Endodermal cell (in vitro differentiated cells): ENCODE results near the gene ZNF254. TPM values are rescaled to one million over a fixed set of nuclear protein-coding genes. Genes with fewer than 3 reads are reported as not detected.
A peak's percentile ranks its signal among the peaks of the same experiment; 100 is the strongest.
"Not testable (repeated sequence)": the region's sequence is repeated elsewhere in the genome, so short reads cannot be mapped to it uniquely, and the experiment has no call there.

Source experiments
- DNase-seq: peaks from one replicate; pipeline ENCODE4 v3.0.0-alpha.2; 2017
- H3K27ac ChIP-seq: 2 replicates; pipeline ENCODE4 v1.5.1; 2013; ENCODE audit warnings: mild to moderate bottlenecking, low read depth, low read length, moderate library complexity
- H3K27me3 ChIP-seq: 2 replicates; pipeline ENCODE4 v1.6.1; 2013; ENCODE audit warnings: mild to moderate bottlenecking, low read length, moderate library complexity; ENCODE audit not compliant: insufficient read depth, control insufficient read depth, poor library complexity, severe bottlenecking
- H3K36me3 ChIP-seq: 2 replicates; pipeline ENCODE4 v1.7.0; 2013; ENCODE audit warnings: mild to moderate bottlenecking, low read length, moderate library complexity; ENCODE audit not compliant: control insufficient read depth, insufficient read depth
- H3K4me1 ChIP-seq: one replicate; pipeline ENCODE4 v1.7.0; 2013; ENCODE audit warnings: low read length; ENCODE audit not compliant: control insufficient read depth, insufficient read depth
- H3K4me3 ChIP-seq: 2 replicates; pipeline ENCODE4 v1.5.1; 2013; ENCODE audit warnings: mild to moderate bottlenecking, low read length, moderate library complexity
- H3K9ac ChIP-seq: 2 replicates; pipeline ENCODE4 v1.6.1; 2013; ENCODE audit warnings: mild to moderate bottlenecking, low read length, moderate library complexity; ENCODE audit not compliant: poor library complexity, severe bottlenecking; ENCODE audit errors: extremely low read depth
- H3K9me3 ChIP-seq: 2 replicates; pipeline ENCODE4 v1.6.1; 2013; ENCODE audit warnings: mild to moderate bottlenecking, low read length, moderate library complexity; ENCODE audit not compliant: control insufficient read depth
- H3K27ac Mint-ChIP-seq: 2 replicates; pipeline ENCODE4 v1.8.0; 2020; ENCODE audit warnings: mixed read lengths
- H3K27me3 Mint-ChIP-seq: 2 replicates; pipeline ENCODE4 v1.8.0; 2021; ENCODE audit warnings: mild to moderate bottlenecking, mixed read lengths; ENCODE audit not compliant: insufficient read depth
- H3K36me3 Mint-ChIP-seq: 2 replicates; pipeline ENCODE4 v1.8.0; 2020; ENCODE audit warnings: low read depth, mixed read lengths
- H3K4me1 Mint-ChIP-seq: 2 replicates; pipeline ENCODE4 v1.8.0; 2020; ENCODE audit warnings: mixed read lengths
- H3K4me3 Mint-ChIP-seq: 2 replicates; pipeline ENCODE4 v1.8.0; 2020; ENCODE audit warnings: mild to moderate bottlenecking, moderate library complexity, mixed read lengths
- H3K9me3 Mint-ChIP-seq: 2 replicates; pipeline ENCODE4 v1.8.0; 2020; ENCODE audit warnings: mild to moderate bottlenecking, mixed read lengths
- WGBS, 2 experiments: methylation state at CpG; one replicate each; pipeline versions ENCODE4 v1.1.5 to v1.1.7; 2013; ENCODE audit warnings: missing lambda C conversion rate in 2 of 2, mixed read lengths in 1 of 2; ENCODE audit not compliant: insufficient coverage in 1 of 2, insufficient read length in 1 of 2; 5-methylcytosine and 5-hydroxymethylcytosine counted together
- long read RNA-seq, 4 experiments: library from polyadenylated mRNA in 2 of 4; library from RNA in 1 of 4; library from capped mRNA in 1 of 4; stranded (forward) in 3 of 4; unstranded in 1 of 4; transcript quantifications; one replicate each; pipeline ENCODE4 v2.0.0, GENCODE V29; 2020 to 2021; ENCODE audit warnings: inconsistent platforms in 1 of 4
- polyA plus RNA-seq, 2 experiments: library from polyadenylated mRNA; stranded (reverse); fragments of 50-300 nt; gene quantifications; one replicate each; pipeline ENCODE4 v1.2.3, GENCODE V29; 2013
- total RNA-seq, 2 donors: library from RNA; stranded (reverse); fragmentation: NEBNext Ultra II Directional in 1 of 2; extraction: Animal tissue kit (Norgen Biotek cat#: 25700) in 1 of 2; gene quantifications; 2 replicates in 1 of 2; 3 replicates in 1 of 2; pipeline ENCODE4 v1.2.1, GENCODE V29; 2021
- TF ChIP-seq, protein P1 (sequence below): fragments of 200-600 bp; sonication (generic); conservative IDR thresholded peaks from 2 replicates; pipeline ENCODE4 v1.5.0; 2021; ENCODE audit warnings: antibody characterized with exemption, mild to moderate bottlenecking

ZNF254 gene
- total RNA-seq: 10 to 100 TPM; 30.7 to 33.8 TPM
- polyA plus RNA-seq (2013, experiment 1 of 2): 37.9 TPM
- polyA plus RNA-seq (2013, experiment 2 of 2): 38.6 TPM
- long read RNA-seq, experiment 1, partial matches to known transcripts: 0 of 13 reads
- long read RNA-seq, experiment 1, other reads (novel, unspliced or antisense): 12 of 13 reads
- long read RNA-seq, experiment 2, full-length matches to known transcripts: 20 of 28 reads
- long read RNA-seq, experiment 2, partial matches to known transcripts: 0 of 28 reads
- long read RNA-seq, experiment 2, other reads (novel, unspliced or antisense): 8 of 28 reads
- long read RNA-seq, experiment 3, full-length matches to known transcripts: 74 of 161 reads
- long read RNA-seq, experiment 3, partial matches to known transcripts: 5 of 161 reads
- long read RNA-seq, experiment 3, other reads (novel, unspliced or antisense): 82 of 161 reads
- long read RNA-seq, experiment 4, partial matches to known transcripts: 0 of 12 reads
- long read RNA-seq, experiment 4, other reads (novel, unspliced or antisense): 11 of 12 reads

DNA sequence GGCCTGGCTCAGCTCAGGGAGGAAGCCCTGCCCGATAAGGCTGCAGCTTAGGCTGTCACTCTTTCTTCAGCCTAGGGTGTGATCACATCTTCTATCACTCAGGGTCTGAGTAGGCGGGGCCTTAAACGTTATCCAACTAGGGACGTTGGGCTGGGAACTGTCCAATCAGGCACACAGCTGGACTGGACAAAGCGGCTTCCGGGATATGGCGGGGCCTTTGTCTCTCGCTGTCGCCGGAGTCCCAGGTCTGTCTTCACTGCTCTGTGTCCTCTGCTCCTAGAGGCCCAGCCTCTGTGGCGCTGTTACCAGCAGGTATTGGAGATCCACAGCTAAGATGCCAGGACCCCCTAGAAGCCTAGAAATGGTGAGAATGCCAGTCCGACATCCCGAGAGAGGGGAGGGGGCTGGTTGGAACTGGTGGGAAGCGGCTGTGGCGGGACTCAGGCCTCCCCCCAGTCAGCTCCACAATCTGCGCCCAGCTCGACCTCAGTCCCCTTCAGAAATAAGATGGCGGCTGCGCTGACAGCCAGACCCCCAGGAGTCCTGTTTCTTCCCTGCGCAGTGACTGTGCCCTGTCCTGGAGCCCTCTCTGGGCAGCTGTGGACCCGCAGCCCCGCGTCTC is at the start of gene ZNF254:
Gene ZNF254, plus strand, starts transcription at position 214 of the 622 bp plus-strand sequence. Its CDS starts 121 bp downstream, at position 335.
- Histone ChIP-seq H3K4me3 (peak within 1 kb of the TSS; percentile 94), H3K27ac (peak within 1 kb of the TSS; percentile 100), H3K27me3 (no peaks in the 10 kb centered on the region), H3K4me1 (no peaks in the 10 kb centered on the region), H3K9ac (peak within 1 kb of the TSS; percentile 100), H3K36me3 (peaks cover 21% of the 10 kb centered on the region), H3K9me3 (peaks cover 12% of the 10 kb centered on the region)
- 1 to 7% methylated on average over 8 to 23 of the region's 23 CpGs for WGBS, 2 experiments
- TF ChIP-seq, protein P1, sequence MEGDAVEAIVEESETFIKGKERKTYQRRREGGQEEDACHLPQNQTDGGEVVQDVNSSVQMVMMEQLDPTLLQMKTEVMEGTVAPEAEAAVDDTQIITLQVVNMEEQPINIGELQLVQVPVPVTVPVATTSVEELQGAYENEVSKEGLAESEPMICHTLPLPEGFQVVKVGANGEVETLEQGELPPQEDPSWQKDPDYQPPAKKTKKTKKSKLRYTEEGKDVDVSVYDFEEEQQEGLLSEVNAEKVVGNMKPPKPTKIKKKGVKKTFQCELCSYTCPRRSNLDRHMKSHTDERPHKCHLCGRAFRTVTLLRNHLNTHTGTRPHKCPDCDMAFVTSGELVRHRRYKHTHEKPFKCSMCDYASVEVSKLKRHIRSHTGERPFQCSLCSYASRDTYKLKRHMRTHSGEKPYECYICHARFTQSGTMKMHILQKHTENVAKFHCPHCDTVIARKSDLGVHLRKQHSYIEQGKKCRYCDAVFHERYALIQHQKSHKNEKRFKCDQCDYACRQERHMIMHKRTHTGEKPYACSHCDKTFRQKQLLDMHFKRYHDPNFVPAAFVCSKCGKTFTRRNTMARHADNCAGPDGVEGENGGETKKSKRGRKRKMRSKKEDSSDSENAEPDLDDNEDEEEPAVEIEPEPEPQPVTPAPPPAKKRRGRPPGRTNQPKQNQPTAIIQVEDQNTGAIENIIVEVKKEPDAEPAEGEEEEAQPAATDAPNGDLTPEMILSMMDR: no peak
- no peaks in the 10 kb centered on the region for H3K9me3 Mint-ChIP-seq
- peak; percentile 97 for DNase-seq
- peaks cover 29% of the 10 kb centered on the region for H3K36me3 Mint-ChIP-seq
- H3K27ac Mint-ChIP-seq: peak within 1 kb of the TSS; percentile 100
- H3K4me3 Mint-ChIP-seq: peak within 1 kb of the TSS; percentile 93
- no peaks in the 10 kb centered on the region for H3K27me3 Mint-ChIP-seq
- H3K4me1 Mint-ChIP-seq: no peaks in the 10 kb centered on the region

DNA sequence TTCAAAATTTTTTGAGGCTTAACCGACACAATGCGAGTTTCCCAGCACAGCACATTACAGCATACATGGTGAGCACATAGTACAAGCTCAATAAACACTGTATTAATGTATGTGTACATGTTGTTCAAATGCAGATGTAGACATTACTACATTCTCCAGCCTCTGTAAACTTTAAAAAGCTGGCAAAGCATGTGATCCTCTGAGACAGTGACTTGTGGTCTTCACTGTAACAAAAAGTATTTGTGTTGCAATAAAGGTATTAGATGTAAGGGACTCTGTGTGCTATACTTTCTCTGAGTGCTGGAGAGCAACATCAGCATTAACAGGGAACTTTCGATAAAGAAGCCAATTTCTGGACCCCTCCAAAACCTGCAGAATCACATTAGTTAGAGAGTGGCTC is 46.4 kb upstream of the ZNF254 start:
- H3K9ac ChIP-seq: no peak overlapping the region
- H3K27me3 ChIP-seq: no peaks in the 10 kb centered on the region
- Mint-ChIP-seq H3K27me3 (no peaks in the 10 kb centered on the region), H3K36me3 (peaks cover 83% of the 10 kb centered on the region), H3K27ac (no peak overlapping the region), H3K4me3 (no peak overlapping the region), H3K4me1 (peaks cover 12% of the 10 kb centered on the region), H3K9me3 (peaks cover 4% of the 10 kb centered on the region)
- H3K27ac ChIP-seq: no peak overlapping the region
- peaks cover 2% of the 10 kb centered on the region for H3K4me1 ChIP-seq
- H3K9me3 ChIP-seq: peaks cover 21% of the 10 kb centered on the region
- no peak overlapping the region for H3K4me3 ChIP-seq
- peaks cover 68% of the 10 kb centered on the region for H3K36me3 ChIP-seq
- TF ChIP-seq, protein P1: no peak
- no peak for DNase-seq
- 93 to 100% methylated on average over 1 to 3 of the region's 3 CpGs for WGBS, 2 experiments

GRCh38 chr19:24041326-24041725 is 45.7 kb upstream of the ZNF254 start:
- not testable (repeated sequence) for H3K27ac ChIP-seq, H3K9me3 Mint-ChIP-seq, H3K27me3 ChIP-seq, DNase-seq, H3K27me3 Mint-ChIP-seq, H3K4me1 Mint-ChIP-seq, H3K27ac Mint-ChIP-seq, H3K4me1 ChIP-seq, H3K9ac ChIP-seq, H3K4me3 ChIP-seq, H3K4me3 Mint-ChIP-seq
- H3K9me3 ChIP-seq: peaks cover 21% of the 10 kb centered on the region
- WGBS, 2 experiments: 98% methylated on average over 8 of the region's 32 CpGs; no CpG with 5 or more reads in 1 of the 2 experiments
- peaks cover 83% of the 10 kb centered on the region for H3K36me3 Mint-ChIP-seq
- H3K36me3 ChIP-seq: peaks cover 67% of the 10 kb centered on the region
